SU-DHL-6 (cell line): ENCODE measurements around the gene ATG10.

ENCODE experiments used
- CTCF ChIP-seq: fragments of 200-600 bp; sonication (generic); IDR thresholded peaks from one replicate; pipeline ENCODE4 v1.5.1; 2017; ENCODE audit warnings: antibody characterized with exemption, mild to moderate bottlenecking, low read length, moderate library complexity; ENCODE audit not compliant: insufficient read depth, poor library complexity, severe bottlenecking
- EZH2phosphoT487 ChIP-seq: fragments of 200-600 bp; sonication (generic), shearing (Covaris generic); conservative IDR thresholded peaks from 2 replicates; pipeline ENCODE4 v1.6.1; 2018; ENCODE audit warnings: mild to moderate bottlenecking, antibody characterized with exemption, low read length, moderate library complexity, mixed read lengths

GRCh38 chr5:82277613-82277986, 305.8 kb downstream of the ATG10 start:
- TF ChIP-seq CTCF (no peak), EZH2phosphoT487 (no peak)
